Calu3 (cell line): Measurements from ENCODE around the gene ERFL. TPM values are rescaled to one million over a fixed set of nuclear protein-coding genes. Genes with fewer than 3 reads are reported as not detected.

Experiments
- BruUV-seq: library from RNA; stranded (reverse); fragments of 400-500 nt; replicated peaks from 2 replicates; lab custom pipeline; 2021; lab: Mats Ljungman, UMichigan
- CTCF ChIA-PET: fragments of 300-600 bp; sonication (Branson Sonifier 250); formaldehyde crosslinking; loops from one replicate; lab custom pipeline; 2022; ENCODE audit warnings: antibody characterized with exemption; lab: Charles Lee
- DNase-seq: peaks from one replicate; pipeline ENCODE4 v3.0.0; 2022
- H3K27ac Mint-ChIP-seq: one replicate; pipeline ENCODE4 v1.8.0; 2022; ENCODE audit warnings: mixed read lengths; ENCODE audit not compliant: unreplicated experiment
- H3K27me3 Mint-ChIP-seq: one replicate; pipeline ENCODE4 v1.8.0; 2022; ENCODE audit warnings: mixed read lengths; ENCODE audit not compliant: unreplicated experiment
- H3K36me3 Mint-ChIP-seq: one replicate; pipeline ENCODE4 v1.8.0; 2022; ENCODE audit warnings: mild to moderate bottlenecking, moderate library complexity, mixed read lengths; ENCODE audit not compliant: insufficient read depth, unreplicated experiment
- H3K4me1 Mint-ChIP-seq: one replicate; pipeline ENCODE4 v1.8.0; 2022; ENCODE audit warnings: mild to moderate bottlenecking, low read depth, mixed read lengths; ENCODE audit not compliant: unreplicated experiment
- H3K4me3 Mint-ChIP-seq: one replicate; pipeline ENCODE4 v1.8.0; 2022; ENCODE audit warnings: mild to moderate bottlenecking, low read depth, moderate library complexity, mixed read lengths; ENCODE audit not compliant: unreplicated experiment
- H3K9me3 Mint-ChIP-seq: one replicate; pipeline ENCODE4 v1.8.0; 2022; ENCODE audit warnings: low read depth, mixed read lengths; ENCODE audit not compliant: unreplicated experiment
- intact Hi-C: fragments of 100-400 bp; cut with micrococcal nuclease; formaldehyde crosslinking; loops from one replicate; pipeline ENCODE4 v1.10.0; 2022; ENCODE audit not compliant: unreplicated experiment
- total RNA-seq: library from RNA; stranded (reverse); gene quantifications from 2 replicates; pipeline ENCODE4 v1.2.3, GENCODE V29; 2022
- TF ChIP-seq, protein P1 (sequence below): fragments of 200-600 bp; IDR thresholded peaks from one replicate; pipeline ENCODE4 v1.8.0; 2022; ENCODE audit warnings: antibody characterized with exemption; ENCODE audit not compliant: unreplicated experiment

Gene ERFL
- total RNA-seq, 1 experiment from 2014 or later = 0.21 TPM

DNA sequence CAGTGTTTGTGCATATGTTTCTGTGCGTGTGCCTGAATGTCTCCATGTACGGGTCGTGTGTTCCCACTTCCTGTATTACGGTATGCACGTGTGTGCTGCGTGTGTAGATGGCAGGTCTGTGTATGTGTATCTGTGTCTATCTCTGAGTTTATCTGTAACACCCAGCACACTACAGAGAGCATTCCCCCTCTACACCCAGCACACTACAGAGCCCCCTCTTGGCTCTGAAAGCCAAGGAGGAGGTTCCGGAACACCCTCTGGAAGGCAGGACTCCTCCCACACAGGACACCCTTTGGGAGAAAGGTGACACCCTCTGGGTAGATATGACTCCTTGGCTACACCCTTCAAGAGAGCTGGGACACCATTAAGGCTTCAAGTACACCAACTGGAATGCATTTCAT lies 2.1 kb upstream of the ERFL start:
- Mint-ChIP-seq H3K36me3 (peaks cover 11% of the 10 kb centered on the region), H3K27me3 (no peaks in the 10 kb centered on the region), H3K4me3 (no peak overlapping the region), H3K4me1 (peaks cover 21% of the 10 kb centered on the region), H3K9me3 (no peaks in the 10 kb centered on the region), H3K27ac (no peak overlapping the region)
- DNase-seq = no peak
- BruUV-seq = no TSS peak
- TF ChIP-seq, protein P1, sequence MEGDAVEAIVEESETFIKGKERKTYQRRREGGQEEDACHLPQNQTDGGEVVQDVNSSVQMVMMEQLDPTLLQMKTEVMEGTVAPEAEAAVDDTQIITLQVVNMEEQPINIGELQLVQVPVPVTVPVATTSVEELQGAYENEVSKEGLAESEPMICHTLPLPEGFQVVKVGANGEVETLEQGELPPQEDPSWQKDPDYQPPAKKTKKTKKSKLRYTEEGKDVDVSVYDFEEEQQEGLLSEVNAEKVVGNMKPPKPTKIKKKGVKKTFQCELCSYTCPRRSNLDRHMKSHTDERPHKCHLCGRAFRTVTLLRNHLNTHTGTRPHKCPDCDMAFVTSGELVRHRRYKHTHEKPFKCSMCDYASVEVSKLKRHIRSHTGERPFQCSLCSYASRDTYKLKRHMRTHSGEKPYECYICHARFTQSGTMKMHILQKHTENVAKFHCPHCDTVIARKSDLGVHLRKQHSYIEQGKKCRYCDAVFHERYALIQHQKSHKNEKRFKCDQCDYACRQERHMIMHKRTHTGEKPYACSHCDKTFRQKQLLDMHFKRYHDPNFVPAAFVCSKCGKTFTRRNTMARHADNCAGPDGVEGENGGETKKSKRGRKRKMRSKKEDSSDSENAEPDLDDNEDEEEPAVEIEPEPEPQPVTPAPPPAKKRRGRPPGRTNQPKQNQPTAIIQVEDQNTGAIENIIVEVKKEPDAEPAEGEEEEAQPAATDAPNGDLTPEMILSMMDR = no peak
- CTCF ChIA-PET = interaction anchor here (0.6 to 1.3 kb wide), 2 partner anchors 57 to 298 kb away, joined by 3 read pairs; no protein-coding TSS in a partner anchor
- intact Hi-C loops = no loop called here

DNA sequence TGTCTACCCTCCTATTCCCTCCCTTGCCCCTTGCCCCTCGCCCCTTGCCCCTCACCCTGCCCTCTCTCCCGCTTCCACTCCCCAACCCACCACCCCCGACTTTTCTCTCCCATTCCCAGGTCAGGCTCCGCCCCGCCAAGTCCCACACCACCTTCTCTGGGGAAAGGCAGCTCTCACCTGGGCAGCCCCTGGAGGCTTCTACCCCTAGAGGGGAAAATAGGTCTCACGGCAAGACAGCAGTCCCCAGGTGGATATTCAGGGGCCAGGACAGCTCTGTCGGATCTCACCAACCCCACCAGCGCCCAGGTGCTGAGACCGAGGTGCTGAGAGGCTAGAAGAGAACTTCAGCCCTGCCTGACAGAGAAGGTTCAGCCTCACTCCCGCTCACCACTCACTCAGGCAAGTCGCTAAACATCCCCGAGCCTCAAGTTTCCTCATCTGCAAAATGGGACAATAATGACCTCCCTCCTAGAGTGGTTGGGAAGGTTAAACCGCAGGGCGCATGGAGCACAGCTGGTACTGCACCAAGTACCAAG lies 1.4 kb upstream of the ERFL start:
- no peaks in the 10 kb centered on the region for H3K27me3 Mint-ChIP-seq
- intact Hi-C loops = no loop called here
- no peak overlapping the region for H3K27ac Mint-ChIP-seq
- CTCF ChIA-PET = interaction anchor here (0.6 kb wide), 1 partner anchor 37 kb away, joined by 7 read pairs; no protein-coding TSS in a partner anchor
- no peaks in the 10 kb centered on the region for H3K9me3 Mint-ChIP-seq
- BruUV-seq = no TSS peak
- H3K36me3 Mint-ChIP-seq = peaks cover 11% of the 10 kb centered on the region
- TF ChIP-seq, protein P1 = no peak
- no peak for DNase-seq
- no peak overlapping the region for H3K4me3 Mint-ChIP-seq
- H3K4me1 Mint-ChIP-seq = peaks cover 13% of the 10 kb centered on the region

DNA sequence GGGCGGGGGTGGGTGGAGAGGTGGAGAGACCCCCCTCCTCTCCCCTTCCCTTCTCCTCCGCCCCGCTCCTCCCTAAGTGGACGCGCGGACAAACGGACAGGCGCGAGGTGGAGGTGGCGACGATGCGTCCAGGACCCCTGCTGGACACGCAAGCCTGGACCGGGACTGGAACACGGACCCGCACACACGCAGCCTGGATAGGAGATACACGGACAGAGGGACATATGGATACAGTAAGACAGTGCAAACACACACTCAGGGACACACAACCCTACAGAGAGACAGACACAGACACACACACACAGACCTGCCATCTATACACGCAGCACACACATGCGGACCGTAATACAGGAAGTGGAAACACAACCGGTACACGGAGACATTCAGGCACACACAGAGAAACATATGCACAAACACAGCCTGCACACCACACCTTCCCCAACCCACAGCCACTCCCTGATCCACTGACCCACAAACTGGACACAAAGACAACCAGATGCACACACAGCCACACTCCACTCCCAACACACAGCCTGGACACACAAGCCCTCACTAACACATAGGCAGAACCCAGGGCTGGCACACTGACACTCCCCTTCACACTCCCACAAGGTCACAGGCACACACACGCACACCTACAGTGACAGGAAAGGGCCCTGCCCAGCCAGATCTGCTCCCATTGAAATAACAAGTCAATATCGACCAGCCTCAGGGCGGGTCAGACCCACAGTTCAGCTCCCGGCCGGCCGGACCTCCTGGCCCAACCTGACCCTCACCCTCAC lies 696 bp upstream of the ERFL start:
- Mint-ChIP-seq H3K9me3 (no peaks in the 10 kb centered on the region), H3K4me3 (no peak overlapping the region), H3K4me1 (peaks cover 13% of the 10 kb centered on the region), H3K36me3 (peaks cover 11% of the 10 kb centered on the region), H3K27ac (no peak overlapping the region), H3K27me3 (no peaks in the 10 kb centered on the region)
- intact Hi-C loops = no loop called here
- no peak for DNase-seq
- CTCF ChIA-PET = interaction anchor here (0.6 to 1.0 kb wide), 4 partner anchors 21 to 625 kb away, joined by 3 to 7 read pairs (median 4); no protein-coding TSS in a partner anchor
- no TSS peak for BruUV-seq
- TF ChIP-seq, protein P1 = no peak

DNA sequence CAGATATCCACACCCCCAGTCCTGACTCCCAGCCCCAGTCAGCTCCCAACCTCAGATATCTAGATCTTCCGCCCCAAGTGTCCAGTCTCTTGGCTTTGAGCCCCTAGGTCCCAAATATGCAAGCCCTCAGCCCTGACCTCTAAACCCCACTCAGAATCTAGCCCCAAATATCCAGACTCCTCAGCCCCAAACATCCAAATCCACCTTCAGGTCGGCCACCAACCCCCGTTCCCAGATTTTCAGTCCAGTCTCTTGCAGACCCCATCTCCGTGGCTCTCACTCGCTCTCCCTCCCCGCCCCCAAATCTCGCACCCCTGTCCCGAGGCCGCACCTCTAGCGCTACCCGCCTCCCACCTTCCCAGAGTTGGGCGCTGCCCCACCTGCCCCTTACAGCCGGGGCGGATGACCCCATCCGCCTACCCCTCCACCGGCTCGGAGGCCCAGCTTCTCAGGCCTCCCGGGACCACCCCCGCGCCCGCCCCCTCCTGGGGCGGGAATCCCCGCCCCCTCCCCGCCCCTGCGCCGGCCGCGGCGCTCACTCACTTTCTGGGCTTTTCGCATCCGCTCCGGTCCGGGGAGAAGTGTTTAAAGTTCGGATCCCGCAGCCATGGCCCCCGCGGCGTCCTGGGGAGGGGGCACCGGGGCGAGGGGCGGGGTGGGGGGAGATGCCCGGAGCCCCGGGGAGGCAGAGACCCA lies 604 bp downstream of the ERFL start:
- intact Hi-C loops = no loop called here
- Mint-ChIP-seq H3K9me3 (no peaks in the 10 kb centered on the region), H3K36me3 (peaks cover 11% of the 10 kb centered on the region), H3K4me1 (peaks cover 21% of the 10 kb centered on the region), H3K4me3 (no peak overlapping the region), H3K27me3 (no peaks in the 10 kb centered on the region), H3K27ac (no peak overlapping the region)
- CTCF ChIA-PET = interaction anchor here (0.6 to 1.0 kb wide), 3 partner anchors 17 to 55 kb away, joined by 3 to 4 read pairs (median 4); no protein-coding TSS in a partner anchor
- BruUV-seq = no TSS peak
- TF ChIP-seq, protein P1 = no peak
- DNase-seq = no peak
